ENCODE measurements around the gene AATK. TPM values are rescaled to one million over a fixed set of nuclear protein-coding genes. Genes with fewer than 3 reads are reported as not detected.

The AATK gene
- total and polyA plus RNA-seq, 9 of the 15 experiments (the other 6 are each of a cell fraction or from before 2014, with no cell fraction given), result 0.11 to 0.55 (median 0.38) TPM; not detected in 5

DNA sequence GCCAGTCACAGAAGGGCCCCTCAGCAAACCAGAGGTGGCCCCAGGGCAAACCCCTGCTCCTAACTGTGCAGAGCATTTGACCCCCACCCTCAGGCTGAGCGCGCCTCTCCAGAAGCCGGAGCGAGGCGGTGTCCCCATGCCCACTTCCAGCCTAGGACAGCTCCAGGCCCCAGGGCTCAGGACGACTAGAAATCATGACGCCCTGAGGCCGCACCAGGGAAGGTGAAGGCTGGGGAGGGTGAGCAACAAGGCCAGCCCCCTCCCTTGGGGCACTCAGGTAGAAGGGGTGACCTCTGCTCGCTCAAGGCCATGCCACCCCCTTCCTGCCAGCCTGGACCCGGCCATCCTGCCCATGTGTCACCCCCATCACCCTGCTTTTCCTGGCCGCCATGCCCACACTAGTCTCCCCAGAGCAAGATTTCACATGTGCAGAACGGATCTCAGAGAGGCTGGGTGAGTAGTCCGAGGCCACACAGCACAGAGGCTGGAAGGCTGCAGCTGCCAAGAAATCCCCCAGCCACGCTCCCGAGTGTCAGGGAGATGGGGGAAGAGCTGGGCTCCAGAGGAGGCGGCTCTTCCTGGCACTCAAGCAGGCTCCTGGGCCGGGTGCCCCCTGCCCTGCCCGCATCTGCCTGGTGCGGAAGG lies 2.8 kb downstream of the AATK start:
- Histone ChIP-seq H2AFZ (ENCODE audit: low read depth, low read length) (no peak overlapping the region), H3K9me3 (replicated peaks; ENCODE audit: control insufficient read depth, insufficient read depth, low read depth, low read length) (no peaks in the 10 kb centered on the region), H3K4me2 (ENCODE audit: insufficient read depth, low read length) (no peak overlapping the region), H3K9ac (ENCODE audit: insufficient read depth in 1 of 2, low read depth in 2 of 2, low read length in 2 of 2) (no peak overlapping the region), H3K79me2 (ENCODE audit: control insufficient read depth, insufficient read depth, low read length) (no peaks in the 10 kb centered on the region), H3K4me3 (no peak overlapping the region), H3K4me1 (replicated peaks in 1 of 2; ENCODE audit: control insufficient read depth in 2 of 2, insufficient read depth in 2 of 2, low read length in 2 of 2) (peaks cover 0 to 78% of the 10 kb centered on the region in 2 experiments; a peak in 2 of 5 replicates), H4K20me1 (replicated peaks; ENCODE audit: control insufficient read depth, insufficient read depth, low read length) (peaks cover 5% of the 10 kb centered on the region; the same call in 1 of the 2 replicates), H3K27ac (ENCODE audit: extremely low read depth, low read depth, low read length) (no peak overlapping the region), H3K27me3 (ENCODE audit: control insufficient read depth in 2 of 2, insufficient read depth in 2 of 2, low read length in 2 of 2) (peaks cover 38 to 88% of the 10 kb centered on the region in 2 experiments; a peak in 4 of 5 replicates), H3K9me1 (ENCODE audit: control insufficient read depth, insufficient read depth, low read length) (no peaks in the 10 kb centered on the region), H3K36me3 (ENCODE audit: control insufficient read depth, insufficient read depth, low read length) (no peaks in the 10 kb centered on the region)
- ChIA-PET CTCF (ENCODE audit: low intra/inter-chr PET ratio) (no interaction called here), POLR2A (interaction anchor here (0.7 to 1.0 kb wide), 3 partner anchors 10 to 1710 kb away, joined by 3 read pairs; no protein-coding TSS in a partner anchor)
- TF ChIP-seq ZFP36 (IDR thresholded peaks at IDR 0.05; ENCODE audit: low read depth, low read length, partially characterized antibody) (peak; percentile 75), ZNF197 (CRISPR knock-in tag; IDR thresholded peaks at IDR 0.05; ENCODE audit: low read depth) (no peak), THRAP3 (IDR thresholded peaks at IDR 0.05; ENCODE audit: borderline replicate concordance) (no peak), RCOR1 (IDR thresholded peaks at IDR 0.05; ENCODE audit: borderline replicate concordance in 1 of 2, low read depth in 2 of 2, low read length in 2 of 2) (no peak), POLR2A (conservative IDR thresholded peaks at IDR 0.05) (no peak), MTA3 (IDR thresholded peaks at IDR 0.05; ENCODE audit: borderline replicate concordance) (no peak)
- in situ Hi-C loops (cut with MboI), result no loop called here
- FAIRE-seq, result no peak
- no TSS peak for BruUV-seq (replicated peaks)
- intact Hi-C loops (cut with micrococcal nuclease), result no loop called here
- WGBS (ENCODE audit: insufficient coverage, low coverage, missing lambda C conversion rate), result 10% methylated on average over 14 of the region's 19 CpGs
- ATAC-seq, result no peak
- no peak for DNase-seq (ENCODE audit: extremely low read depth in 1 of 4, low spot score in 3 of 4)
